HEK293 (cell line): Measurements from ENCODE around the gene POLD4.
A peak's percentile ranks its signal among the peaks of the same experiment; 100 is the strongest.

Experiments
- CTCF ChIA-PET: fragments of 350-600 bp; formaldehyde crosslinking; extraction: SDS; loops from one replicate; lab custom pipeline; 2021; ENCODE audit warnings: antibody characterized with exemption; lab: Yijun Ruan, JAX
- POLR2A ChIA-PET: fragments of 300-600 bp; formaldehyde crosslinking; extraction: SDS; loops from one replicate; lab custom pipeline; 2020; ENCODE audit warnings: antibody characterized with exemption, inconsistent platforms; lab: Yijun Ruan, JAX
- H3K27ac ChIP-seq: fragments of 200-500 bp; sonication (Bioruptor generic); 2 replicates; pipeline ENCODE4 v1.5.1; 2014; ENCODE audit warnings: low read depth, low read length, control low read depth, inconsistent platforms; ENCODE audit errors: extremely low read depth
- H3K36me3 ChIP-seq, 2 experiments: fragments of 200-500 bp in 1 of 2; sonication (Bioruptor generic) in 1 of 2; 1 replicate in 1 of 2; 2 replicates in 1 of 2; pipeline ENCODE4 v1.5.1; 2014 to 2017; ENCODE audit warnings: inconsistent platforms in 2 of 2, low read length in 2 of 2; ENCODE audit not compliant: control insufficient read depth in 2 of 2, insufficient read depth in 1 of 2
- H3K4me1 ChIP-seq: fragments of 200-500 bp; sonication (Bioruptor generic); 2 replicates; pipeline ENCODE4 v1.5.1; 2014; ENCODE audit warnings: mild to moderate bottlenecking, low read length, inconsistent platforms; ENCODE audit not compliant: control insufficient read depth, insufficient read depth
- H3K4me3 ChIP-seq: 2 replicates; pipeline ENCODE4 v1.5.1; 2011; ENCODE audit warnings: low read depth, mild to moderate bottlenecking, control low read depth, low read length, moderate library complexity
- H3K9me3 ChIP-seq: fragments of 200-500 bp; sonication (Bioruptor generic); 2 replicates; pipeline ENCODE4 v1.5.1; 2014; ENCODE audit warnings: low read depth, low read length, inconsistent platforms; ENCODE audit not compliant: control insufficient read depth, insufficient read depth
- BCL11A ChIP-seq: fragments of 450-650 bp; formaldehyde crosslinking; IDR thresholded peaks from 2 replicates; pipeline ENCODE4 v1.5.1; 2016; ENCODE audit warnings: low read depth, missing biosample characterization, missing genetic modification characterization
- BCL11B ChIP-seq: fragments of 450-650 bp; formaldehyde crosslinking; IDR thresholded peaks from 2 replicates; pipeline ENCODE4 v1.5.1; 2016; ENCODE audit warnings: low read depth, missing biosample characterization, missing genetic modification characterization
- GLIS2 ChIP-seq: fragments of 450-650 bp; formaldehyde crosslinking; IDR thresholded peaks from 2 replicates; pipeline ENCODE4 v1.5.1; 2016; ENCODE audit warnings: missing biosample characterization, missing genetic modification characterization
- KLF1 ChIP-seq: fragments of 450-650 bp; formaldehyde crosslinking; IDR thresholded peaks from 2 replicates; pipeline ENCODE4 v1.5.1; 2016; ENCODE audit warnings: missing biosample characterization, missing genetic modification characterization
- KLF16 ChIP-seq: fragments of 450-650 bp; formaldehyde crosslinking; IDR thresholded peaks from 2 replicates; pipeline ENCODE4 v1.5.1; 2017; ENCODE audit warnings: missing biosample characterization, missing genetic modification characterization
- SCRT2 ChIP-seq: fragments of 450-650 bp; formaldehyde crosslinking; IDR thresholded peaks from 2 replicates; pipeline ENCODE4 v1.5.1; 2016; ENCODE audit warnings: missing biosample characterization, missing genetic modification characterization
- SP7 ChIP-seq: fragments of 450-650 bp; formaldehyde crosslinking; IDR thresholded peaks from 2 replicates; pipeline ENCODE4 v1.5.1; 2016; ENCODE audit warnings: missing biosample characterization, missing genetic modification characterization
- WT1 ChIP-seq: fragments of 450-650 bp; formaldehyde crosslinking; IDR thresholded peaks from 2 replicates; pipeline ENCODE4 v1.5.1; 2016; ENCODE audit warnings: missing biosample characterization, missing genetic modification characterization
- ZBTB20 ChIP-seq: fragments of 450-650 bp; formaldehyde crosslinking; IDR thresholded peaks from 2 replicates; pipeline ENCODE4 v1.5.1; 2016; ENCODE audit warnings: missing biosample characterization, missing genetic modification characterization
- ZBTB48 ChIP-seq: fragments of 450-650 bp; formaldehyde crosslinking; IDR thresholded peaks from 2 replicates; pipeline ENCODE4 v1.5.1; 2016; ENCODE audit warnings: missing biosample characterization, missing genetic modification characterization
- ZBTB7A ChIP-seq: fragments of 450-650 bp; formaldehyde crosslinking; IDR thresholded peaks from 2 replicates; pipeline ENCODE4 v1.5.1; 2016; ENCODE audit warnings: low read depth, missing biosample characterization, missing genetic modification characterization
- ZBTB8A ChIP-seq: fragments of 450-650 bp; formaldehyde crosslinking; IDR thresholded peaks from 2 replicates; pipeline ENCODE4 v1.5.1; 2016; ENCODE audit warnings: missing biosample characterization, missing genetic modification characterization
- ZEB2 ChIP-seq: fragments of 450-650 bp; formaldehyde crosslinking; IDR thresholded peaks from 2 replicates; pipeline ENCODE4 v1.5.1; 2016; ENCODE audit warnings: missing biosample characterization, missing genetic modification characterization
- ZFP37 ChIP-seq: fragments of 450-650 bp; formaldehyde crosslinking; IDR thresholded peaks from 2 replicates; pipeline ENCODE4 v1.5.1; 2016; ENCODE audit warnings: missing biosample characterization, missing genetic modification characterization
- ZFP69B ChIP-seq: fragments of 450-650 bp; formaldehyde crosslinking; IDR thresholded peaks from 2 replicates; pipeline ENCODE4 v1.5.1; 2016; ENCODE audit warnings: missing biosample characterization, missing genetic modification characterization
- ZNF138 ChIP-seq: fragments of 450-650 bp; formaldehyde crosslinking; IDR thresholded peaks from 2 replicates; pipeline ENCODE4 v1.5.1; 2016; ENCODE audit warnings: missing biosample characterization, missing genetic modification characterization, borderline replicate concordance
- ZNF148 ChIP-seq: fragments of 450-650 bp; formaldehyde crosslinking; IDR thresholded peaks from 2 replicates; pipeline ENCODE4 v1.5.0; 2017; ENCODE audit warnings: missing biosample characterization, missing genetic modification characterization, borderline replicate concordance
- ZNF19 ChIP-seq: fragments of 450-650 bp; formaldehyde crosslinking; IDR thresholded peaks from 2 replicates; pipeline ENCODE4; 2016; ENCODE audit warnings: missing biosample characterization, missing genetic modification characterization, low read depth
- ZNF221 ChIP-seq: fragments of 450-650 bp; formaldehyde crosslinking; IDR thresholded peaks from 2 replicates; pipeline ENCODE4 v1.5.1; 2017; ENCODE audit warnings: missing biosample characterization, missing genetic modification characterization, borderline replicate concordance
- ZNF324 ChIP-seq: fragments of 450-650 bp; formaldehyde crosslinking; IDR thresholded peaks from 2 replicates; pipeline ENCODE4 v1.5.1; 2016; ENCODE audit warnings: missing biosample characterization, missing genetic modification characterization
- ZNF335 ChIP-seq: fragments of 450-650 bp; formaldehyde crosslinking; conservative IDR thresholded peaks from 2 replicates; pipeline ENCODE4 v1.5.1; 2016; ENCODE audit warnings: missing biosample characterization, missing genetic modification characterization
- ZNF37A ChIP-seq: fragments of 450-650 bp; IDR thresholded peaks from 2 replicates; pipeline ENCODE4 v1.5.1; 2018; ENCODE audit warnings: missing biosample characterization, missing genetic modification characterization
- ZNF501 ChIP-seq: fragments of 450-650 bp; formaldehyde crosslinking; IDR thresholded peaks from 2 replicates; pipeline ENCODE4 v1.5.1; 2016; ENCODE audit warnings: missing biosample characterization, missing genetic modification characterization
- ZNF544 ChIP-seq: fragments of 450-650 bp; formaldehyde crosslinking; IDR thresholded peaks from 2 replicates; pipeline ENCODE4 v1.5.0; 2017; ENCODE audit warnings: missing biosample characterization, missing genetic modification characterization
- ZNF555 ChIP-seq: fragments of 450-650 bp; formaldehyde crosslinking; conservative IDR thresholded peaks from 2 replicates; pipeline ENCODE4 v1.5.1; 2017; ENCODE audit warnings: missing biosample characterization, mild to moderate bottlenecking, missing genetic modification characterization, inconsistent platforms
- ZNF600 ChIP-seq: fragments of 450-650 bp; formaldehyde crosslinking; IDR thresholded peaks from 2 replicates; pipeline ENCODE4 v1.5.1; 2016; ENCODE audit warnings: missing biosample characterization, missing genetic modification characterization
- ZNF610 ChIP-seq: fragments of 450-650 bp; formaldehyde crosslinking; IDR thresholded peaks from 2 replicates; pipeline ENCODE4 v1.5.1; 2016; ENCODE audit warnings: missing biosample characterization, missing genetic modification characterization, borderline replicate concordance
- ZNF624 ChIP-seq: fragments of 450-650 bp; formaldehyde crosslinking; IDR thresholded peaks from 2 replicates; pipeline ENCODE4 v1.5.1; 2017; ENCODE audit warnings: missing biosample characterization, missing genetic modification characterization
- ZXDB ChIP-seq: fragments of 450-650 bp; formaldehyde crosslinking; IDR thresholded peaks from 2 replicates; pipeline ENCODE4 v1.5.1; 2016; ENCODE audit warnings: missing biosample characterization, missing genetic modification characterization
- TF ChIP-seq, protein P1 (sequence below): fragments of 450-650 bp; formaldehyde crosslinking; IDR thresholded peaks from 2 replicates; pipeline ENCODE4 v1.5.1; 2016; ENCODE audit warnings: missing biosample characterization, missing genetic modification characterization
- TF ChIP-seq, protein P2 (sequence below): fragments of 450-650 bp; formaldehyde crosslinking; IDR thresholded peaks from 2 replicates; pipeline ENCODE4 v1.5.1; 2017; ENCODE audit warnings: missing biosample characterization, missing genetic modification characterization

Gene POLD4

DNA sequence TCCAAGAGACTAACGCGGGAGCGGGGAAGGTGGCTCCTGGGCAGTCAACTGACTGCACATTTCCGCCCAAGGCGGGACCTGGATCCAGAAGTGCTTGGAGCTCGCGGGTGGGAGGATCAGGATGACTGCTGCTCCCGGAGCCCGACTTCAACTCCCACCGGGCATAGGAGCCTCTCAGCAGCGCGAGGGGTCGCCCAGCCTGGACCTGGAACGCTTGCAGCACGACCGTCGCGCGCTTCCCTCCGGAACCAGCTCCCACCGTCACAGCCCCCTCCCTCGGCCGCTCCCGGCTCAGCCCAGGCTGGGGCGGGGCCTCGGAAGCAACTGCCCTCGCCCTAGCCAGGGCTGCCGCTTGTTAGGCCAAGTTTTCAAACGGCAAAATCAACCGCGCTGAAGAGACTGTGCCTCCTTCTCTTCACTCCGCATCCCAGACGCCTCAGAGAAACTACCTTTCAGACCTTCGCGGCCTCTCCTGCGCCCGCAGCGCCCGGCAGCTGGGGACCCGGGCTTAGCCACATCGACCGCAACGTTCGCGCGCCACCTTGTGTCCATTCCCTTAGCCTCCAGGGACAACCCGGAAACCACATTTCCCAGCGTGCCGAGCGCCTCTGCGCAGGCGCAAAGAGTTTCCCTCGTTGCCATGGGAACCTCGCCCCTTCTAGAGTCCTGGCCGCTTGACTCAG lies 36.0 kb downstream of the POLD4 start:
- CTCF ChIA-PET: interaction anchor here (0.5 to 11.2 kb wide), 34 partner anchors 10 to 799 kb away, joined by 3 to 104 read pairs (median 4); partner anchors contain the start of genes ANKRD13D, GRK2 and SSH3
- Histone ChIP-seq H3K9me3 (no peaks in the 10 kb centered on the region), H3K4me1 (no peaks in the 10 kb centered on the region), H3K4me3 (peak overlapping the region; percentile 75), H3K36me3 (peaks cover 0 to 12% of the 10 kb centered on the region in 2 experiments; a peak in 1 of 3 replicates), H3K27ac (peak overlapping the region; percentile 79)
- POLR2A ChIA-PET: interaction anchor here (0.6 to 2.6 kb wide), 22 partner anchors 13 to 879 kb away, joined by 3 to 32 read pairs (median 5); partner anchors contain the start of genes AIP, ANKRD13D, GRK2 and KDM2A
- TF ChIP-seq ZNF324 (peak; percentile 80), ZFP37 (tag by site-specific recombination) (0 out of 2 replicates have a peak, but pooled peaks have one; percentile 35), ZNF610 (tag by site-specific recombination) (peak; percentile 54; the same call in 1 of the 2 replicates), ZBTB20 (tag by site-specific recombination) (peak; percentile 86), GLIS2 (tag by site-specific recombination) (0 out of 2 replicates have a peak, but pooled peaks have one; percentile 54), BCL11B (tag by site-specific recombination) (peak; percentile 63), KLF16 (tag by site-specific recombination) (peak; percentile 64), KLF1 (tag by site-specific recombination) (peak; percentile 52; the same call in 1 of the 2 replicates), ZXDB (tag by site-specific recombination) (peak; percentile 69), ZNF335 (peak; percentile 89), SP7 (tag by site-specific recombination) (peak; percentile 40; the same call in 1 of the 2 replicates), ZNF555 (no peak), ZNF501 (tag by site-specific recombination) (peak; percentile 53; the same call in 1 of the 2 replicates), ZNF544 (no peak), WT1 (peak; percentile 31; the same call in 1 of the 2 replicates), ZBTB7A (tag by site-specific recombination) (peak; percentile 57; the same call in 1 of the 2 replicates), ZNF37A (tag by site-specific recombination) (no peak), ZNF138 (no peak), ZNF148 (tag by site-specific recombination) (no peak), ZNF600 (tag by site-specific recombination) (peak; percentile 63), ZNF19 (tag by site-specific recombination) (no peak), ZBTB48 (peak; percentile 65), ZBTB8A (tag by site-specific recombination) (peak; percentile 100), BCL11A (tag by site-specific recombination) (peak; percentile 70; the same call in 1 of the 2 replicates), ZEB2 (tag by site-specific recombination) (peak; percentile 79; the same call in 1 of the 2 replicates), ZFP69B (tag by site-specific recombination) (no peak), ZNF221 (tag by site-specific recombination) (no peak), ZNF624 (tag by site-specific recombination) (no peak), SCRT2 (tag by site-specific recombination) (no peak)
- TF ChIP-seq, protein P1, sequence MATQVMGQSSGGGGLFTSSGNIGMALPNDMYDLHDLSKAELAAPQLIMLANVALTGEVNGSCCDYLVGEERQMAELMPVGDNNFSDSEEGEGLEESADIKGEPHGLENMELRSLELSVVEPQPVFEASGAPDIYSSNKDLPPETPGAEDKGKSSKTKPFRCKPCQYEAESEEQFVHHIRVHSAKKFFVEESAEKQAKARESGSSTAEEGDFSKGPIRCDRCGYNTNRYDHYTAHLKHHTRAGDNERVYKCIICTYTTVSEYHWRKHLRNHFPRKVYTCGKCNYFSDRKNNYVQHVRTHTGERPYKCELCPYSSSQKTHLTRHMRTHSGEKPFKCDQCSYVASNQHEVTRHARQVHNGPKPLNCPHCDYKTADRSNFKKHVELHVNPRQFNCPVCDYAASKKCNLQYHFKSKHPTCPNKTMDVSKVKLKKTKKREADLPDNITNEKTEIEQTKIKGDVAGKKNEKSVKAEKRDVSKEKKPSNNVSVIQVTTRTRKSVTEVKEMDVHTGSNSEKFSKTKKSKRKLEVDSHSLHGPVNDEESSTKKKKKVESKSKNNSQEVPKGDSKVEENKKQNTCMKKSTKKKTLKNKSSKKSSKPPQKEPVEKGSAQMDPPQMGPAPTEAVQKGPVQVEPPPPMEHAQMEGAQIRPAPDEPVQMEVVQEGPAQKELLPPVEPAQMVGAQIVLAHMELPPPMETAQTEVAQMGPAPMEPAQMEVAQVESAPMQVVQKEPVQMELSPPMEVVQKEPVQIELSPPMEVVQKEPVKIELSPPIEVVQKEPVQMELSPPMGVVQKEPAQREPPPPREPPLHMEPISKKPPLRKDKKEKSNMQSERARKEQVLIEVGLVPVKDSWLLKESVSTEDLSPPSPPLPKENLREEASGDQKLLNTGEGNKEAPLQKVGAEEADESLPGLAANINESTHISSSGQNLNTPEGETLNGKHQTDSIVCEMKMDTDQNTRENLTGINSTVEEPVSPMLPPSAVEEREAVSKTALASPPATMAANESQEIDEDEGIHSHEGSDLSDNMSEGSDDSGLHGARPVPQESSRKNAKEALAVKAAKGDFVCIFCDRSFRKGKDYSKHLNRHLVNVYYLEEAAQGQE: no peak
- TF ChIP-seq, protein P2, sequence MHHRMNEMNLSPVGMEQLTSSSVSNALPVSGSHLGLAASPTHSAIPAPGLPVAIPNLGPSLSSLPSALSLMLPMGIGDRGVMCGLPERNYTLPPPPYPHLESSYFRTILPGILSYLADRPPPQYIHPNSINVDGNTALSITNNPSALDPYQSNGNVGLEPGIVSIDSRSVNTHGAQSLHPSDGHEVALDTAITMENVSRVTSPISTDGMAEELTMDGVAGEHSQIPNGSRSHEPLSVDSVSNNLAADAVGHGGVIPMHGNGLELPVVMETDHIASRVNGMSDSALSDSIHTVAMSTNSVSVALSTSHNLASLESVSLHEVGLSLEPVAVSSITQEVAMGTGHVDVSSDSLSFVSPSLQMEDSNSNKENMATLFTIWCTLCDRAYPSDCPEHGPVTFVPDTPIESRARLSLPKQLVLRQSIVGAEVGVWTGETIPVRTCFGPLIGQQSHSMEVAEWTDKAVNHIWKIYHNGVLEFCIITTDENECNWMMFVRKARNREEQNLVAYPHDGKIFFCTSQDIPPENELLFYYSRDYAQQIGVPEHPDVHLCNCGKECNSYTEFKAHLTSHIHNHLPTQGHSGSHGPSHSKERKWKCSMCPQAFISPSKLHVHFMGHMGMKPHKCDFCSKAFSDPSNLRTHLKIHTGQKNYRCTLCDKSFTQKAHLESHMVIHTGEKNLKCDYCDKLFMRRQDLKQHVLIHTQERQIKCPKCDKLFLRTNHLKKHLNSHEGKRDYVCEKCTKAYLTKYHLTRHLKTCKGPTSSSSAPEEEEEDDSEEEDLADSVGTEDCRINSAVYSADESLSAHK (tag by site-specific recombination): peak; percentile 81
